PC-3 (cell line): ENCODE data around the gene ARV1. TPM values are rescaled to one million over a fixed set of nuclear protein-coding genes. Genes with fewer than 3 reads are reported as not detected.

Experiments
- ATAC-seq: fragments of 200-7000 bp; cut with Tn5 transposase; 2 replicates; pipeline ENCODE4 v1.9.1; 2020; ENCODE audit warnings: mild to moderate bottlenecking, moderate library complexity
- BruUV-seq: library from RNA; stranded (reverse); fragments of 400-500 nt; replicated peaks from 2 replicates; lab custom pipeline; 2021; lab: Mats Ljungman, UMichigan
- CTCF ChIA-PET: fragments of 300-600 bp; sonication (Branson Sonifier 250); formaldehyde crosslinking; loops from one replicate; lab custom pipeline; 2022; ENCODE audit warnings: antibody characterized with exemption; lab: Charles Lee
- POLR2A ChIA-PET: fragments of 300-600 bp; sonication (Branson Sonifier 250); formaldehyde crosslinking; loops from one replicate; lab custom pipeline; 2022; ENCODE audit warnings: antibody characterized with exemption; ENCODE audit not compliant: unreplicated experiment; lab: Charles Lee
- DNase-seq: peaks from one replicate; pipeline ENCODE4 v3.0.0-alpha.2; 2015
- H2AFZ ChIP-seq: fragments of 300-600 bp; sonication (generic); 2 replicates; pipeline ENCODE4 v1.6.0; 2016; ENCODE audit warnings: antibody characterized with exemption, low read length
- H3F3A ChIP-seq: fragments of 300-600 bp; sonication (generic); one replicate; pipeline ENCODE4 v1.6.0; 2017; ENCODE audit warnings: antibody characterized with exemption, low read length, control low read depth, mild to moderate bottlenecking; ENCODE audit not compliant: unreplicated experiment
- H3K27ac ChIP-seq: fragments of 300-600 bp; sonication (generic); 2 replicates; pipeline ENCODE4 v1.5.1; 2016; ENCODE audit warnings: mild to moderate bottlenecking, low read length
- H3K27me3 ChIP-seq: fragments of 300-600 bp; sonication (generic); 2 replicates; pipeline ENCODE4 v1.6.1; 2016; ENCODE audit warnings: low read length, mixed read lengths
- H3K36me3 ChIP-seq: fragments of 300-600 bp; sonication (generic); 2 replicates; pipeline ENCODE4 v1.6.1; 2016; ENCODE audit warnings: low read depth, mixed run types, low read length, mixed read lengths
- H3K4me1 ChIP-seq: fragments of 300-600 bp; sonication (generic); 2 replicates; pipeline ENCODE4 v1.5.1; 2016; ENCODE audit warnings: low read length; ENCODE audit not compliant: insufficient read depth
- H3K4me2 ChIP-seq: fragments of 300-600 bp; sonication (generic); 2 replicates; pipeline ENCODE4 v1.6.0; 2016; ENCODE audit warnings: low read length
- H3K4me3 ChIP-seq: fragments of 300-600 bp; sonication (generic); 2 replicates; pipeline ENCODE4 v1.5.1; 2016; ENCODE audit warnings: mild to moderate bottlenecking, low read length, mixed read lengths
- H3K79me2 ChIP-seq: fragments of 300-600 bp; sonication (generic); 2 replicates; pipeline ENCODE4 v1.6.1; 2017; ENCODE audit warnings: low read length, mixed read lengths
- H3K9ac ChIP-seq: fragments of 300-600 bp; sonication (generic); 2 replicates; pipeline ENCODE4 v1.6.0; 2016; ENCODE audit warnings: mild to moderate bottlenecking, low read length
- H3K9me2 ChIP-seq: fragments of 300-600 bp; sonication (generic); replicated peaks from 2 replicates; pipeline ENCODE4 v1.6.1; 2016; ENCODE audit warnings: mixed run types, low read length, mixed read lengths
- H3K9me3 ChIP-seq: fragments of 300-600 bp; sonication (generic); 2 replicates; pipeline ENCODE4 v1.6.1; 2016; ENCODE audit warnings: low read length, mixed read lengths
- H4K20me1 ChIP-seq: fragments of 300-600 bp; sonication (generic); 2 replicates; pipeline ENCODE4 v1.6.1; 2016; ENCODE audit warnings: low read length, mixed read lengths
- EZH2 ChIP-seq: fragments of 300-600 bp; sonication (generic); IDR thresholded peaks from one replicate; pipeline ENCODE4 v1.6.1; 2017; ENCODE audit warnings: antibody characterized with exemption, mild to moderate bottlenecking, low read length; ENCODE audit not compliant: unreplicated experiment
- EZH2phosphoT487 ChIP-seq: fragments of 300-600 bp; sonication (generic); IDR thresholded peaks from 2 replicates; pipeline ENCODE4 v1.6.1; 2018; ENCODE audit warnings: mild to moderate bottlenecking, antibody characterized with exemption, low read length, borderline replicate concordance
- intact Hi-C: fragments of 100-400 bp; cut with micrococcal nuclease; formaldehyde crosslinking; loops from 2 replicates; pipeline ENCODE4 v1.9.0; 2023
- total RNA-seq: library from RNA; depleted of rRNA; stranded (reverse); fragments of >200 nt; gene quantifications from 2 replicates; pipeline ENCODE4 v1.2.3, GENCODE V29; 2014
- TF ChIP-seq, protein P1 (sequence below): fragments of 300-600 bp; sonication (generic); conservative IDR thresholded peaks from 2 replicates; pipeline ENCODE4 v1.5.1; 2017; ENCODE audit warnings: antibody characterized with exemption, low read depth, mild to moderate bottlenecking, low read length

The ARV1 gene
- total RNA-seq, 1 experiment from 2014 or later = 30.6 TPM

DNA sequence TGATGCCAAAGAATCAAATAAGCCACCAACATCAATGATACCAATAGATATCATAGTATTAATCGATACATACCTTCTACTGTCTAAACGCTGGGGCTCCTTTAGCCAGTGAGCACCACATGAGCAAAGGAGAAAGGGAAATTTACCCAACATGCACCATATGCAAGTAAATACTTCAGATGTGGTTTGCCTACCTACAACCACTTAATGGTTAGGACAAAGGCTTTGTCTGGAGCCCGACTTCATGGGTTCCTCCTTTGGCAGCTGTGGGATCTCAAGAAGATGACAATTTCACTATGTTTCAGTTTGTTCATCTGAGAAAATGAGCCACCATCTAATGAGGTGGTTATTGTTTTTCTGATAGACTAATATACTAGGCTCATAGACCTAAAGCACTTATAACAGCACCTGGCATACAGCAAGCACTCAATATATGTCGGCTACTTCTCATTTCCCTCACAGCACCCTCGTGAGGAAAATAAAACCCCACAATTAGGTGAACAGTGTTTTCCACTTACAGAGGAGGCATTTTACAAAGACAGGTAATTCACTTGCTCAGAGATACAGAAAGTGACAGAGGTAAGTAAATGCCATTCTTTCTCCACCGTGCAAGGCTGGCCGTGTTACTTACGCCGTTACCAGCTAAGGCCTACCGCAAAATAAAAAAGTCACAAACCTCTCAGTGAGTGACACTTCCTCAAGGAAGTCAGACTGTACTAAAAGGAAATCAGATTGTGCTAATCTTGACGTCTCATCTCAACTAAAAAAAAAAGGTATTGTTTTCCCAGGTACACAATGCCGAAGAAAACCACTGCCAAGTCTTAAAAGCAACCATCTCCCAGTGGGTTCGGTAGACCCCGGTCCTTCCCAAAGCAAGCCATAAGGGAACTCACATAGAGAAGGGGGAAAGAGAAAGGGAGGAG is 1.8 kb upstream of the ARV1 start:
- intact Hi-C loops = loop anchor here (10.0 kb wide), 1 partner anchor 358 kb away; the partner anchor contains the start of genes EXOC8 and SPRTN

DNA sequence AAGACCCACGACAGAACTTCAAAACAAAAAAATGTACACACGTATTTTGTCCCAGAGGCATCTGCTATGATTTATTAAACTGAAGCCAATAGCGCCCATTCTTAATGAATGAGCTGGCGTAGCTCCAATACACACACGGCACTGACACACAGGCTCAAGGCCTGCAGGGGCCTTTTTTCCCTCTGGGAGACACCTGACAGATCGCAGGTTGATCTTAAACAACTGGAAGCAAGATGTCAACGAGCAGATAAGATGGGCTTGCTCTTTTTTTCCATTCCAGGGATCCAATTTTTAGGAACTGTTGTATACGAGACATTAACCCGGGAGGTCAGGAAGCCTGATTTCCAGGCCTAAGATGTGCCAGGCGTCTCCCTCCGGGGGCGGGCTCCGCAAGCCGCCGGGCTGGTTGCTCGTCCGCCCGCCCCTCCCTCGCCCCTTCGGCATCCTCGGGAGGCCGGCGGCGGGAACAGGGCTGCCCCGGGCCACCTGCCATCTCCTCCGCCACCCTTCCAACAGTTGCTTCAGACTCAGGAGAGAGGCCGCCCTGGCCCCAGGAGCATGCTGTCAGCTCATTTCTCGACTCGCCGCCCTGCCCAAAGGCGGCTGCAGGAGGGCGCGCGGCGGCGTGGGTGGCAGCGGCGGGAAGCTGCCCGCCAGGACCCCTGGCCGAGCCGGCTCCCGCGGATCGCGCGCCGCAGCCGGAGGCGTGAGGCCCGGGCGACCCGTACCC is 968 bp upstream of the ARV1 start:
- H3K27me3 ChIP-seq = no peaks in the 10 kb centered on the region
- H3K36me3 ChIP-seq = peaks cover 22% of the 10 kb centered on the region
- ATAC-seq (peak; percentile 18), DNase-seq (peak; percentile 57)
- H3K79me2 ChIP-seq = peaks cover 73% of the 10 kb centered on the region
- H3K9me3 ChIP-seq = no peaks in the 10 kb centered on the region
- peak overlapping the region; percentile 91 for H3K4me3 ChIP-seq
- H3K4me1 ChIP-seq = peaks cover 24% of the 10 kb centered on the region
- ChIA-PET CTCF (interaction anchor here (1.2 kb wide), 1 partner anchor 180 kb away, joined by 3 read pairs; no protein-coding TSS in a partner anchor), POLR2A (no interaction called here)
- H3K4me2 ChIP-seq = peak overlapping the region; percentile 95
- no peaks in the 10 kb centered on the region for H3F3A ChIP-seq
- H2AFZ ChIP-seq = peak overlapping the region; percentile 74
- intact Hi-C loops = loop anchor here (2.0 to 10.0 kb wide), 3 partner anchors 111 to 357 kb away; partner anchors contain the start of genes COG2, EXOC8 and SPRTN
- no TSS peak for BruUV-seq
- peak overlapping the region; percentile 73 for H3K9ac ChIP-seq
- TF ChIP-seq EZH2phosphoT487 (no peak), EZH2 (no peak)
- TF ChIP-seq, protein P1, sequence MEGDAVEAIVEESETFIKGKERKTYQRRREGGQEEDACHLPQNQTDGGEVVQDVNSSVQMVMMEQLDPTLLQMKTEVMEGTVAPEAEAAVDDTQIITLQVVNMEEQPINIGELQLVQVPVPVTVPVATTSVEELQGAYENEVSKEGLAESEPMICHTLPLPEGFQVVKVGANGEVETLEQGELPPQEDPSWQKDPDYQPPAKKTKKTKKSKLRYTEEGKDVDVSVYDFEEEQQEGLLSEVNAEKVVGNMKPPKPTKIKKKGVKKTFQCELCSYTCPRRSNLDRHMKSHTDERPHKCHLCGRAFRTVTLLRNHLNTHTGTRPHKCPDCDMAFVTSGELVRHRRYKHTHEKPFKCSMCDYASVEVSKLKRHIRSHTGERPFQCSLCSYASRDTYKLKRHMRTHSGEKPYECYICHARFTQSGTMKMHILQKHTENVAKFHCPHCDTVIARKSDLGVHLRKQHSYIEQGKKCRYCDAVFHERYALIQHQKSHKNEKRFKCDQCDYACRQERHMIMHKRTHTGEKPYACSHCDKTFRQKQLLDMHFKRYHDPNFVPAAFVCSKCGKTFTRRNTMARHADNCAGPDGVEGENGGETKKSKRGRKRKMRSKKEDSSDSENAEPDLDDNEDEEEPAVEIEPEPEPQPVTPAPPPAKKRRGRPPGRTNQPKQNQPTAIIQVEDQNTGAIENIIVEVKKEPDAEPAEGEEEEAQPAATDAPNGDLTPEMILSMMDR = no peak
- no peaks in the 10 kb centered on the region for H3K9me2 ChIP-seq
- no peaks in the 10 kb centered on the region; the same call in 1 of the 2 replicates for H4K20me1 ChIP-seq
- no peak overlapping the region for H3K27ac ChIP-seq

More for the DNA sequence above, 1.8 kb upstream of the ARV1 start:
- DNase-seq = no peak
- H3K27ac ChIP-seq = no peak overlapping the region
- no peak for ATAC-seq
- H3K36me3 ChIP-seq = peaks cover 14% of the 10 kb centered on the region
- H3K27me3 ChIP-seq = no peaks in the 10 kb centered on the region
- ChIA-PET POLR2A (no interaction called here), CTCF (no interaction called here)
- no peaks in the 10 kb centered on the region; the same call in 1 of the 2 replicates for H4K20me1 ChIP-seq
- peak overlapping the region; percentile 91 for H3K4me3 ChIP-seq
- no peaks in the 10 kb centered on the region for H3K9me2 ChIP-seq
- TF ChIP-seq EZH2 (no peak), EZH2phosphoT487 (no peak)
- TF ChIP-seq, protein P1 = no peak
- H3K4me2 ChIP-seq = peak overlapping the region; percentile 95
- peak overlapping the region; percentile 73 for H3K9ac ChIP-seq
- H3F3A ChIP-seq = no peaks in the 10 kb centered on the region
- H3K9me3 ChIP-seq = no peaks in the 10 kb centered on the region
- H3K4me1 ChIP-seq = peaks cover 28% of the 10 kb centered on the region
- peak overlapping the region; percentile 74 for H2AFZ ChIP-seq
- BruUV-seq = TSS peak; percentile 34
- peaks cover 64% of the 10 kb centered on the region for H3K79me2 ChIP-seq
